Smooth muscle cell (in vitro differentiated cells): ENCODE data around the gene NAMPT. TPM values are rescaled to one million over a fixed set of nuclear protein-coding genes. Genes with fewer than 3 reads are reported as not detected.
A peak's percentile ranks its signal among the peaks of the same experiment; 100 is the strongest.
"Not testable (repeated sequence)": the region's sequence is repeated elsewhere in the genome, so short reads cannot be mapped to it uniquely, and the experiment has no call there.

ENCODE experiments used
- DNase-seq: peaks from one replicate; lab custom pipeline; 2025; ENCODE audit not compliant: unreplicated experiment; lab: John Stamatoyannopoulos, UW
- H2AFZ ChIP-seq: fragments of 200-600 bp; sonication (generic); 2 replicates; pipeline ENCODE4 v1.6.0; 2016; ENCODE audit warnings: antibody characterized with exemption, low read depth, mild to moderate bottlenecking
- H3F3A ChIP-seq: fragments of 200-600 bp; sonication (generic); 2 replicates; pipeline ENCODE4 v1.6.0; 2017; ENCODE audit warnings: antibody characterized with exemption, low read depth
- H3K27ac ChIP-seq: fragments of 200-600 bp; sonication (generic); 2 replicates; pipeline ENCODE4 v1.5.1; 2016; ENCODE audit warnings: low read depth, mild to moderate bottlenecking
- H3K27me3 ChIP-seq: fragments of 200-600 bp; sonication (generic); 2 replicates; pipeline ENCODE4 v1.6.1; 2016; ENCODE audit warnings: low read depth, mild to moderate bottlenecking
- H3K36me3 ChIP-seq: fragments of 200-600 bp; sonication (generic); 2 replicates; pipeline ENCODE4 v1.5.1; 2016; ENCODE audit warnings: low read depth
- H3K4me1 ChIP-seq: fragments of 200-600 bp; sonication (generic); 2 replicates; pipeline ENCODE4 v1.5.1; 2016; ENCODE audit warnings: low read depth
- H3K4me2 ChIP-seq: fragments of 200-600 bp; sonication (generic); 2 replicates; pipeline ENCODE4 v1.6.0; 2016; ENCODE audit warnings: mild to moderate bottlenecking
- H3K4me3 ChIP-seq: fragments of 200-600 bp; sonication (generic); 2 replicates; pipeline ENCODE4 v1.5.1; 2016; ENCODE audit warnings: mild to moderate bottlenecking
- H3K79me2 ChIP-seq: fragments of 200-600 bp; sonication (generic); 2 replicates; pipeline ENCODE4 v1.6.0; 2016; ENCODE audit warnings: low read depth, mild to moderate bottlenecking
- H3K9ac ChIP-seq: fragments of 200-600 bp; sonication (generic); 2 replicates; pipeline ENCODE4 v1.6.0; 2016; ENCODE audit warnings: low read depth
- H3K9me3 ChIP-seq: fragments of 200-600 bp; sonication (generic); replicated peaks from 2 replicates; pipeline ENCODE4 v1.5.1; 2016; ENCODE audit warnings: low read depth
- H4K20me1 ChIP-seq: fragments of 200-600 bp; sonication (generic); 2 replicates; pipeline ENCODE4 v1.6.0; 2016; ENCODE audit warnings: low read depth
- WGBS: methylation state at CpG from one replicate; pipeline ENCODE4 v1.1.7; 2016; ENCODE audit warnings: low lambda C conversion rate; 5-methylcytosine and 5-hydroxymethylcytosine counted together
- polyA plus RNA-seq: library from polyadenylated mRNA; unstranded; fragments of >200 nt; fragmentation: Nextera tagmentation; extraction: Ambion mirVana; gene quantifications from 2 replicates; pipeline ENCODE4 v1.2.1, GENCODE V29; 2016
- total RNA-seq: library from RNA; depleted of rRNA; stranded (reverse); fragments of >200 nt; gene quantifications from 2 replicates; pipeline ENCODE4 v1.2.3, GENCODE V29; 2014
- TF ChIP-seq, protein P1 (sequence below): fragments of 200-600 bp; sonication (generic); IDR thresholded peaks from 2 replicates; pipeline ENCODE4 v1.5.1; 2017; ENCODE audit warnings: borderline replicate concordance, mild to moderate bottlenecking, antibody characterized with exemption; ENCODE audit not compliant: insufficient read depth, poor library complexity, severe bottlenecking

NAMPT gene
- total and polyA plus RNA-seq, 2 experiments from 2014 or later: 49.1 to 189 TPM

DNA sequence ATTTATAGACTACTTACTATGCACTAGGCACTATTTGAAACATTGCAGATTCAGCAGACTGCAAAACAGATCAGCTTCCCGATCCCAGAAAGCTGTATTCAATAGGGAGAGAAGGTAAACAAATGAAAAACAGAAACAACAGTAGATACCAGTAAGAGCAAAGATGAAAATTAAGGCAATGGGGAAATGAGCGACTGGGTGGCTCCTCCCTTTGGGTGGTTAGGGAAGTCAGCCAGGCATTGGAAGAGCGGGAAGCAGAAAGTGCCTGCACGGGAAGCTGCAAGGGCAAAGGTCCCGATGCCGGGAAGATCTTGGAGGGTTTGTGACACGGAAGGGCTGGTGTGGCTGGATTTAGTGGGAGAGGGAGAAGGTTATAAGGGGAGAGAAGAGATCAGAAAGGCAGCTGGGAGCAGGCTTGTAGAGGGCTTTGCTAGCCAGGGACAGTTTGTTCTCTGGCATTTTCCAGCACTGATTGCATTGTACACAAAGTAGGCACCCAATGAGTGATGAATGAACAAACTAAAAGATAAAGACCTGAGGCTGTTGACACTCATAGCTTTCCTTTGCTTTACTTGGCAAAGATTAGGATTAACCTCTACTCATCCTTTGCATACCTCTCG, 67.8 kb downstream of the NAMPT start:
- Histone ChIP-seq H3K9me3 (no peaks in the 10 kb centered on the region), H4K20me1 (no peaks in the 10 kb centered on the region), H3K27ac (peak overlapping the region; percentile 85), H3K9ac (no peak overlapping the region), H2AFZ (peak overlapping the region; percentile 73), H3K4me1 (no peaks in the 10 kb centered on the region), H3K4me3 (peak overlapping the region; percentile 9), H3K79me2 (no peaks in the 10 kb centered on the region), H3K4me2 (peak overlapping the region; percentile 71), H3K27me3 (no peaks in the 10 kb centered on the region), H3F3A (peaks cover 10% of the 10 kb centered on the region), H3K36me3 (no peaks in the 10 kb centered on the region)
- TF ChIP-seq, protein P1, sequence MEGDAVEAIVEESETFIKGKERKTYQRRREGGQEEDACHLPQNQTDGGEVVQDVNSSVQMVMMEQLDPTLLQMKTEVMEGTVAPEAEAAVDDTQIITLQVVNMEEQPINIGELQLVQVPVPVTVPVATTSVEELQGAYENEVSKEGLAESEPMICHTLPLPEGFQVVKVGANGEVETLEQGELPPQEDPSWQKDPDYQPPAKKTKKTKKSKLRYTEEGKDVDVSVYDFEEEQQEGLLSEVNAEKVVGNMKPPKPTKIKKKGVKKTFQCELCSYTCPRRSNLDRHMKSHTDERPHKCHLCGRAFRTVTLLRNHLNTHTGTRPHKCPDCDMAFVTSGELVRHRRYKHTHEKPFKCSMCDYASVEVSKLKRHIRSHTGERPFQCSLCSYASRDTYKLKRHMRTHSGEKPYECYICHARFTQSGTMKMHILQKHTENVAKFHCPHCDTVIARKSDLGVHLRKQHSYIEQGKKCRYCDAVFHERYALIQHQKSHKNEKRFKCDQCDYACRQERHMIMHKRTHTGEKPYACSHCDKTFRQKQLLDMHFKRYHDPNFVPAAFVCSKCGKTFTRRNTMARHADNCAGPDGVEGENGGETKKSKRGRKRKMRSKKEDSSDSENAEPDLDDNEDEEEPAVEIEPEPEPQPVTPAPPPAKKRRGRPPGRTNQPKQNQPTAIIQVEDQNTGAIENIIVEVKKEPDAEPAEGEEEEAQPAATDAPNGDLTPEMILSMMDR: no peak
- DNase-seq: peak; percentile 7
- WGBS: 48% methylated on average over 8 of the region's 8 CpGs

DNA sequence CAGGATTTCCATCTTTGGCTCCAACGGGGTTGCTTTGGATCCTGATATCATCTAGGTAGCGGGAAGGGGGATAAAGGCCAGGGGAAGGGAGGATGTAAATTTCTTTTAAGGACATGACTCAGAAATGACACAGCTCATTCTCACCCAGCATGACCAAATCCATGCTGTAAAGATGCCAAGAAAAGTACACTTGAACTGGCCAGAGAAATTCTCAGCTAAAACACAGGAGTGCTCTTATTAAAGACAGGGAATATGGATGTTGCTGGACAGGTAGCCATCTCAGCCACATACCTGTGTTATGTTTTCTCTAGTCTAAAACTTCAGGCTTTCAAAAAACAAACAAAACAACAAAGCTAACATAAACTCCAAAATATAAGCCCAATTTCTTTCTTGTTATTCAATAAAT, 68.3 kb downstream of the NAMPT start:
- H3K36me3 ChIP-seq: no peaks in the 10 kb centered on the region
- H3K27ac ChIP-seq: peak overlapping the region; percentile 85
- no peak overlapping the region for H3K9ac ChIP-seq
- H3K4me1 ChIP-seq: no peaks in the 10 kb centered on the region
- H3K27me3 ChIP-seq: no peaks in the 10 kb centered on the region
- H3K79me2 ChIP-seq: no peaks in the 10 kb centered on the region
- H3K4me3 ChIP-seq: peak overlapping the region; percentile 9
- TF ChIP-seq, protein P1: no peak
- H2AFZ ChIP-seq: peak overlapping the region; percentile 73
- WGBS: 3% methylated on average over 2 of the region's 2 CpGs
- H3K9me3 ChIP-seq: no peaks in the 10 kb centered on the region
- peak overlapping the region; percentile 71 for H3K4me2 ChIP-seq
- H4K20me1 ChIP-seq: no peaks in the 10 kb centered on the region
- DNase-seq: no peak
- H3F3A ChIP-seq: peaks cover 10% of the 10 kb centered on the region

DNA sequence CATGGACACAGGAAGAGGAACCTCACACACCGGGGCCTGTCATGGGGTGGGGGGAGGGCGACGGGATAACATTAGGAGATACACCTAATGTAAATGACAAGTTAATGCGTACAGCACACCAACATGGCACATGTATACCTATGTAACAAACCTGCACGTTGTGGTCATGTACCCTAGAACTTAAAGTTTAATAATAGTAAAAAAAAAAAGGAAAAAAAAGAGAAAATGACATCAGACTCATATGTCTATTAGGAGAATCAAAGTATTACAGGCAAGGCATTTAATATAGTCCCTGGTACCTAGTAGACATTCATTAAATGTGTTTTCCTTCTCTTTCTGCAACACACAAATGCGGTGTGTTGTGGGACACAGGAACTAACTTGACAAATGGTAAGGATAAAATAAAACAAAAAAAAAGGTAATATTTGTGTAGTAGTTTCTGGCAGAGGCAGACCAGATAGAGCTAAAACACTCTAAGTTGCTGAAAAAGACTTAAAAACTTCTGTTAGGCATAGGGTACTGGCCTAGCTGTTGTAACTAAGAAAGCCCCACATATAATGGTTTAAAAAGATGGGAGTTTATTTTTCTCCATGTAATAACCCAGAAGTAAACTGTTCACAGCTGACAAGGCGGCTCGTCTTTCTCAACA, 68.8 kb downstream of the NAMPT start:
- Histone ChIP-seq H3K9me3 (no peaks in the 10 kb centered on the region), H3K27me3 (no peaks in the 10 kb centered on the region), H3K4me2 (peak overlapping the region; percentile 71), H2AFZ (peak overlapping the region; percentile 73), H3K4me3 (peak overlapping the region; percentile 9), H3F3A (peaks cover 10% of the 10 kb centered on the region), H3K79me2 (no peaks in the 10 kb centered on the region), H3K4me1 (no peaks in the 10 kb centered on the region), H4K20me1 (no peaks in the 10 kb centered on the region), H3K36me3 (no peaks in the 10 kb centered on the region), H3K9ac (no peak overlapping the region), H3K27ac (peak overlapping the region; percentile 85)
- DNase-seq: no peak
- 64% methylated on average over 8 of the region's 8 CpGs for WGBS
- TF ChIP-seq, protein P1: no peak

DNA sequence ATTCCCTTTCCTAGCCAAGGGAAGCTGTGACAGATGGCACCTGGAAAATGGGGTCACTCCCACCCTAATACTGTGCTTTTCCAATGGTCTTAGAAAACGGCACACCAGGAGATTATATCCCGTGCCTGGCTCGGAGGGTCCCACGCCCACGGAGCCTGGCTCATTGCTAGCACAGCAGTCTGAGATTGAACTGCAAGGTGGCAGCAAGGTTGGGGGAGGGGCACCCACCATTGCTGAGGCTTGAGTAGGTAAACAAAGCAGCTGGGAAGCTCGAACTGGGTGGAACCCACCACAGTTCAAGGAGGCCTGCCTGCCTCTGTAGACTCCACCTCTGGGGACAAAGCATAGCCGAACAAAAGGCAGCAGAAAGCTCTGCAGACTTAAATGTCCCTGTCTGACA, 75.8 kb downstream of the NAMPT start:
- 96% methylated on average over 7 of the region's 7 CpGs for whole genome bisulfite sequencing
- H2AFZ ChIP-seq, H3K27me3 ChIP-seq, H3K9ac ChIP-seq, H3K4me1 ChIP-seq, H3F3A ChIP-seq, H3K27ac ChIP-seq, H3K4me2 ChIP-seq, H3K79me2 ChIP-seq, H3K9me3 ChIP-seq, DNase-seq, H4K20me1 ChIP-seq, H3K36me3 ChIP-seq, H3K4me3 ChIP-seq: not testable (repeated sequence)
